H9 (cell line): ENCODE measurements around the gene ZSWIM1. TPM values are rescaled to one million over a fixed set of nuclear protein-coding genes. Genes with fewer than 3 reads are reported as not detected.

ENCODE experiments used
- DNase-seq: peaks from one replicate; pipeline ENCODE4 v3.0.0-alpha.2; 2017
- H2AFZ ChIP-seq: one replicate; pipeline ENCODE4 v1.6.1; 2013; ENCODE audit warnings: mild to moderate bottlenecking, low read length, control low read depth, moderate library complexity
- H2AK5ac ChIP-seq: 2 replicates; pipeline ENCODE4 v1.6.1; 2013; ENCODE audit warnings: low read length, control low read depth, mixed read lengths; ENCODE audit not compliant: insufficient read length
- H2BK120ac ChIP-seq: one replicate; pipeline ENCODE4 v1.6.1; 2013; ENCODE audit warnings: low read depth, mild to moderate bottlenecking, low read length, control low read depth, inconsistent platforms; ENCODE audit not compliant: poor library complexity, severe bottlenecking
- H2BK12ac ChIP-seq: 2 replicates; pipeline ENCODE4 v1.6.1; 2013; ENCODE audit warnings: low read length, control low read depth, mixed read lengths, low read depth; ENCODE audit not compliant: insufficient read length
- H2BK15ac ChIP-seq: 2 replicates; pipeline ENCODE4 v1.6.1; 2013; ENCODE audit warnings: low read depth, low read length, control low read depth
- H2BK20ac ChIP-seq: one replicate; pipeline ENCODE4 v1.6.1; 2013; ENCODE audit warnings: low read depth, mild to moderate bottlenecking, low read length, control low read depth, inconsistent platforms; ENCODE audit not compliant: poor library complexity, severe bottlenecking
- H2BK5ac ChIP-seq: 2 replicates; pipeline ENCODE4 v1.6.1; 2013; ENCODE audit warnings: low read length, control low read depth, mixed read lengths; ENCODE audit not compliant: insufficient read length
- H3K14ac ChIP-seq: 2 replicates; pipeline ENCODE4 v1.6.1; 2013; ENCODE audit warnings: low read length, control low read depth; ENCODE audit not compliant: insufficient read depth
- H3K18ac ChIP-seq: 2 replicates; pipeline ENCODE4 v1.6.1; 2013; ENCODE audit warnings: low read depth, mild to moderate bottlenecking, mixed read lengths, low read length, control low read depth; ENCODE audit not compliant: insufficient read length
- H3K23ac ChIP-seq: 2 replicates; pipeline ENCODE4 v1.6.1; 2013; ENCODE audit warnings: low read length, control low read depth, mixed read lengths, low read depth; ENCODE audit not compliant: insufficient read length
- H3K23me2 ChIP-seq: 2 replicates; pipeline ENCODE4 v1.6.1; 2013; ENCODE audit warnings: low read depth, mild to moderate bottlenecking, mixed read lengths, low read length, control low read depth; ENCODE audit not compliant: insufficient read length, poor library complexity, severe bottlenecking
- H3K27ac ChIP-seq: 2 replicates; pipeline ENCODE4 v1.5.1; 2013; ENCODE audit warnings: low read length, control low read depth, mixed read lengths, low read depth; ENCODE audit not compliant: insufficient read length
- H3K27me3 ChIP-seq: 2 replicates; pipeline ENCODE4 v1.6.1; 2013; ENCODE audit warnings: low read length, control low read depth, inconsistent platforms; ENCODE audit not compliant: insufficient read depth
- H3K4ac ChIP-seq: 2 replicates; pipeline ENCODE4 v1.6.1; 2013; ENCODE audit warnings: low read depth, mild to moderate bottlenecking, control low read depth, inconsistent platforms, low read length, moderate library complexity
- H3K4me1 ChIP-seq: 2 replicates; pipeline ENCODE4 v1.6.1; 2013; ENCODE audit warnings: low read length, control low read depth, inconsistent platforms; ENCODE audit not compliant: insufficient read depth
- H3K4me2 ChIP-seq: 2 replicates; pipeline ENCODE4 v1.6.1; 2013; ENCODE audit warnings: low read length, control low read depth, mixed read lengths; ENCODE audit not compliant: insufficient read length, insufficient read depth
- H3K56ac ChIP-seq: 2 replicates; pipeline ENCODE4 v1.6.1; 2013; ENCODE audit warnings: low read depth, mild to moderate bottlenecking, mixed read lengths, low read length, control low read depth; ENCODE audit not compliant: insufficient read length
- H3K79me1 ChIP-seq: 2 replicates; pipeline ENCODE4 v1.6.1; 2013; ENCODE audit warnings: low read depth, mild to moderate bottlenecking, moderate library complexity, low read length, control low read depth, inconsistent platforms; ENCODE audit not compliant: insufficient read depth, poor library complexity, severe bottlenecking
- H3K79me2 ChIP-seq: 2 replicates; pipeline ENCODE4 v1.6.1; 2013; ENCODE audit warnings: low read length, control low read depth, inconsistent platforms; ENCODE audit not compliant: insufficient read depth
- H3K9ac ChIP-seq: 2 replicates; pipeline ENCODE4 v1.6.1; 2013; ENCODE audit warnings: low read length, control low read depth, mixed read lengths; ENCODE audit not compliant: insufficient read length; ENCODE audit errors: extremely low read depth
- H3K9me3 ChIP-seq: one replicate; pipeline ENCODE4 v1.6.1; 2013; ENCODE audit warnings: low read depth, low read length, inconsistent platforms; ENCODE audit not compliant: control insufficient read depth
- H3T11ph ChIP-seq: one replicate; pipeline ENCODE4 v1.6.1; 2013; ENCODE audit warnings: mild to moderate bottlenecking, low read length, control low read depth, inconsistent platforms
- H4K20me1 ChIP-seq: one replicate; pipeline ENCODE4 v1.6.1; 2013; ENCODE audit not compliant: control insufficient read depth, insufficient read length, insufficient read depth
- H4K5ac ChIP-seq: 2 replicates; pipeline ENCODE4 v1.6.1; 2013; ENCODE audit warnings: low read depth, mild to moderate bottlenecking, mixed read lengths, low read length, control low read depth; ENCODE audit not compliant: insufficient read length
- H4K8ac ChIP-seq: replicated peaks from 2 replicates; pipeline ENCODE4 v1.6.1; 2013; ENCODE audit warnings: low read length, control low read depth, mixed read lengths, low read depth; ENCODE audit not compliant: insufficient read length
- H4K91ac ChIP-seq: 2 replicates; pipeline ENCODE4 v1.6.1; 2013; ENCODE audit warnings: low read depth, mild to moderate bottlenecking, moderate library complexity, mixed read lengths, low read length, control low read depth; ENCODE audit not compliant: insufficient read length
- H3K27ac Mint-ChIP-seq, 3 experiments: 2 replicates in 2 of 3; 3 replicates in 1 of 3; pipeline ENCODE4 v1.8.0; 2020 to 2021; ENCODE audit warnings: mixed read lengths in 3 of 3, mild to moderate bottlenecking in 1 of 3, moderate library complexity in 1 of 3
- H3K27me3 Mint-ChIP-seq: 2 replicates; pipeline ENCODE4 v1.8.0; 2021; ENCODE audit warnings: low read depth, mild to moderate bottlenecking, moderate library complexity, mixed read lengths
- H3K36me3 Mint-ChIP-seq, 3 experiments: 2 replicates in 2 of 3; 3 replicates in 1 of 3; pipeline ENCODE4 v1.8.0; 2020 to 2021; ENCODE audit warnings: low read depth in 3 of 3, mixed read lengths in 3 of 3; ENCODE audit not compliant: insufficient read depth in 1 of 3
- H3K4me1 Mint-ChIP-seq, 2 experiments: 2 replicates each; pipeline ENCODE4 v1.8.0; 2020; ENCODE audit warnings: mixed read lengths in 2 of 2
- H3K4me3 Mint-ChIP-seq, 2 experiments: 2 replicates in 1 of 2; 3 replicates in 1 of 2; pipeline ENCODE4 v1.8.0; 2020 to 2021; ENCODE audit warnings: mild to moderate bottlenecking in 2 of 2, mixed read lengths in 2 of 2, moderate library complexity in 1 of 2
- H3K9me3 Mint-ChIP-seq, 2 experiments: 2 replicates in 1 of 2; 3 replicates in 1 of 2; pipeline ENCODE4 v1.8.0; 2020; ENCODE audit warnings: mild to moderate bottlenecking in 2 of 2, mixed read lengths in 2 of 2, moderate library complexity in 1 of 2
- total RNA-seq: library from RNA; stranded (reverse); gene quantifications from 2 replicates; pipeline ENCODE4 v1.2.1, GENCODE V29; 2021
- TF ChIP-seq, protein P1 (sequence below): fragments of 200-600 bp; sonication (generic); conservative IDR thresholded peaks from 3 replicates; pipeline ENCODE4 v1.8.0; 2021; ENCODE audit warnings: antibody characterized with exemption, mild to moderate bottlenecking

The ZSWIM1 gene
- total RNA-seq, 1 experiment from 2014 or later = 13.0 TPM

DNA sequence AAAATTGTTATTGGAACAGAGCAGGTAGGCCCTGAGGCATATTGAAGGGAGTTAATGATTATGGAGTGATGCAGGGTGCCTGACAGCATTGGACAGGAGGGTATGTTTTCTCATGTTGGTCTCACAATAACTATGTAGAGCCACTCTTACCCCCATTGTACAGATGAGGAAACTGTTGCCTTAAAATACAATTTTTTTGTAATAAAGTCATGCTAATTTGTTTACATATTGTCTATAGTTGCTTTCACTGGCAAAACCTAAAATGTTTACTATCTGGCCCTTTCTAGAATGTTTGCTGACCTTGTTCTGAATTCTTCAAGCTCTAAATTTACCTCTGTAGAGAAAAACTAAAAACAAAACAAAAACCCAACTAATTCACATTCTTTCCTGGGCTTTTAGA, 29.5 kb upstream of the ZSWIM1 start:
- H3K27me3 ChIP-seq = no peaks in the 10 kb centered on the region
- TF ChIP-seq, protein P1, sequence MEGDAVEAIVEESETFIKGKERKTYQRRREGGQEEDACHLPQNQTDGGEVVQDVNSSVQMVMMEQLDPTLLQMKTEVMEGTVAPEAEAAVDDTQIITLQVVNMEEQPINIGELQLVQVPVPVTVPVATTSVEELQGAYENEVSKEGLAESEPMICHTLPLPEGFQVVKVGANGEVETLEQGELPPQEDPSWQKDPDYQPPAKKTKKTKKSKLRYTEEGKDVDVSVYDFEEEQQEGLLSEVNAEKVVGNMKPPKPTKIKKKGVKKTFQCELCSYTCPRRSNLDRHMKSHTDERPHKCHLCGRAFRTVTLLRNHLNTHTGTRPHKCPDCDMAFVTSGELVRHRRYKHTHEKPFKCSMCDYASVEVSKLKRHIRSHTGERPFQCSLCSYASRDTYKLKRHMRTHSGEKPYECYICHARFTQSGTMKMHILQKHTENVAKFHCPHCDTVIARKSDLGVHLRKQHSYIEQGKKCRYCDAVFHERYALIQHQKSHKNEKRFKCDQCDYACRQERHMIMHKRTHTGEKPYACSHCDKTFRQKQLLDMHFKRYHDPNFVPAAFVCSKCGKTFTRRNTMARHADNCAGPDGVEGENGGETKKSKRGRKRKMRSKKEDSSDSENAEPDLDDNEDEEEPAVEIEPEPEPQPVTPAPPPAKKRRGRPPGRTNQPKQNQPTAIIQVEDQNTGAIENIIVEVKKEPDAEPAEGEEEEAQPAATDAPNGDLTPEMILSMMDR = no peak
- no peak overlapping the region for H2AK5ac ChIP-seq
- no peaks in the 10 kb centered on the region for H4K20me1 ChIP-seq
- H2BK12ac ChIP-seq = no peak overlapping the region
- no peaks in the 10 kb centered on the region for H3K23me2 ChIP-seq
- H3K9me3 Mint-ChIP-seq = no peaks in the 10 kb centered on the region
- H3K27ac ChIP-seq = no peak overlapping the region
- H3K23ac ChIP-seq = no peak overlapping the region
- H3K14ac ChIP-seq = no peak overlapping the region
- no peak overlapping the region for H3K9ac ChIP-seq
- peaks cover 12% of the 10 kb centered on the region; the same call in 1 of the 2 replicates for H3K4me1 ChIP-seq
- H3K27ac Mint-ChIP-seq = no peak overlapping the region; a peak in 1 of 7 replicates
- no peak overlapping the region for H4K91ac ChIP-seq
- peaks cover 8 to 37% (median 24%) of the 10 kb centered on the region in 3 experiments; a peak in 6 of 7 replicates for H3K36me3 Mint-ChIP-seq
- H2AFZ ChIP-seq = no peak overlapping the region
- H2BK120ac ChIP-seq = no peak overlapping the region
- H4K8ac ChIP-seq = no peak overlapping the region
- H2BK15ac ChIP-seq = no peak overlapping the region
- H3K4me3 Mint-ChIP-seq = no peak overlapping the region
- no peaks in the 10 kb centered on the region; the same call in 1 of the 2 replicates for H3K79me2 ChIP-seq
- DNase-seq = no peak
- H3K18ac ChIP-seq = no peak overlapping the region
- no peaks in the 10 kb centered on the region for H3K9me3 ChIP-seq
- H3K4me1 Mint-ChIP-seq = peaks cover 39 to 44% of the 10 kb centered on the region in 2 experiments
- H3K79me1 ChIP-seq = no peaks in the 10 kb centered on the region
- no peak overlapping the region for H3K4me2 ChIP-seq
- H4K5ac ChIP-seq = no peak overlapping the region
- H3K27me3 Mint-ChIP-seq = no peaks in the 10 kb centered on the region
- no peak overlapping the region for H3K4ac ChIP-seq
- no peak overlapping the region for H2BK20ac ChIP-seq
- no peak overlapping the region for H3T11ph ChIP-seq
- H2BK5ac ChIP-seq = no peak overlapping the region
- no peak overlapping the region for H3K56ac ChIP-seq
